Body of pancreas (tissue), 4 donors: Measurements from ENCODE around the gene TTC24. TPM values are rescaled to one million over a fixed set of nuclear protein-coding genes. Genes with fewer than 3 reads are reported as not detected.

Experiments
- ATAC-seq: fragments of 150-250 bp; one replicate; pipeline ENCODE4 v1.9.1; 2016
- DNase-seq, 4 donors: peaks; one replicate each; pipeline ENCODE4 v3.0.0-alpha.2; 2019
- H3K27ac ChIP-seq, 4 donors: fragments of 200-600 bp; sonication (generic); 1 replicate in 3 of 4; 2 replicates in 1 of 4; pipeline versions ENCODE4 v1.5.1 to v1.6.1; 2016 to 2019; ENCODE audit warnings: mild to moderate bottlenecking in 1 of 4, mixed read lengths in 1 of 4, moderate library complexity in 1 of 4
- H3K27me3 ChIP-seq, 2 donors: fragments of 200-600 bp; sonication (generic); one replicate each; pipeline ENCODE4 v1.6.0; 2016; ENCODE audit warnings: mild to moderate bottlenecking in 1 of 2
- H3K36me3 ChIP-seq, 2 donors: fragments of 200-600 bp; sonication (generic); replicated peaks in 1 of 2; 2 replicates each; pipeline ENCODE4 v1.5.1; 2016; ENCODE audit warnings: low read depth in 2 of 2; ENCODE audit not compliant: insufficient read depth in 1 of 2
- H3K4me1 ChIP-seq: fragments of 200-600 bp; sonication (generic); one replicate; pipeline ENCODE4 v1.6.0; 2016
- H3K4me3 ChIP-seq, 2 donors: fragments of 200-600 bp; sonication (generic); 1 replicate in 1 of 2; 2 replicates in 1 of 2; pipeline ENCODE4 v1.5.1; 2016 to 2019
- H3K9me3 ChIP-seq, 3 donors: fragments of 200-600 bp; sonication (generic); 1 replicate in 2 of 3; 2 replicates in 1 of 3; pipeline ENCODE4 v1.5.1; 2016
- POLR2A ChIP-seq, 3 donors: fragments of 450-650 bp; IDR thresholded peaks; one replicate each; pipeline ENCODE4 v1.6.1; 2016; ENCODE audit warnings: antibody characterized with exemption in 3 of 3, mild to moderate bottlenecking in 2 of 3
- WGBS, 2 donors: methylation state at CpG; one replicate each; pipeline ENCODE4 v1.1.5; 2017; 5-methylcytosine and 5-hydroxymethylcytosine counted together
- intact Hi-C: fragments of 100-400 bp; cut with DNase I; formaldehyde crosslinking; loops from one replicate; pipeline ENCODE4 v1.15.1; 2023
- total RNA-seq, 2 donors: library from RNA; depleted of rRNA; stranded (reverse); fragments of >200 nt; gene quantifications; one replicate each; pipeline ENCODE4 v1.1.0, GENCODE V29; 2016
- TF ChIP-seq, protein P1 (sequence below), 7 experiments: fragments of 450-650 bp in 4 of 7; fragments of 200-600 bp in 3 of 7; sonication (generic) in 3 of 7; IDR thresholded peaks; one replicate each; pipeline ENCODE4 v1.5.1; 2016 to 2019; ENCODE audit warnings: antibody characterized with exemption in 7 of 7

The TTC24 gene
- total RNA-seq, 2 donors from 2014 or later: not detected

DNA sequence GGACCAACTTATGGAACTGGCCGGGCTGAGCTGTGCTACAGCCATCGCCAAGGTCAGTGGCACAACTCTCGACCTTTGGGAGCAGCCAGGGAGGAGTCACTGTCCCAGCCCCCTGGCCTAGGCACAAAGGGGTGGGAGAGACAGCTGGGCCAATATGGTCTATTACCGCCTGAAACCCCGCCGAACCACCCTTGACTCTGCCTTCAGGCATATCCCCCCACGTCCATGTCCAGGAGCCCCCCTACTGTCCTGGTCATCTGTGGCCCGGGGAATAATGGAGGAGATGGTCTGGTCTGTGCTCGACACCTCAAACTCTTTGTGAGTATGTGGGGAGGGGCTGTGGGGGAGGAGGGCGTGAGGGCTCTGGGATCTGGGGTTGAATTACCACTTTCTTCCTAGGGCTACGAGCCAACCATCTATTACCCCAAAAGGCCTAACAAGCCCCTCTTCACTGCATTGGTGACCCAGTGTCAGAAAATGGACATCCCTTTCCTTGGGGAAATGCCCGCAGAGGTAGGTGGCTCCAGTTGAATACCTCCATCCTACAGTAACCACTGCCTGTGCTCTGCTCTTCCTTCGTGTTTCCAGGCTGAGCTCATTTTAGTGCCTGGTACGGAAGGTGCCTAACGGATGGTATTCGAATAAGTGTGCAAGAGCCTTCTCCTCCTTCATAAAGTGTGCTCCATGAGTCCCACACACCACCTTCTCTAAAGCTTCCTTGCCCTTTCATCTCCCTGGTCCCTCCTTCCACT lies 12.8 kb downstream of the TTC24 start:
- Histone ChIP-seq H3K4me3 (peak overlapping the region; percentile 34 to 82), H3K9me3 (no peaks in the 10 kb centered on the region), H3K36me3 (peaks cover 0 to 3% of the 10 kb centered on the region in 2 donors), H3K27me3 (no peaks in the 10 kb centered on the region), H3K27ac (peak overlapping the region; percentile 76 to 86 (median 80)), H3K4me1 (peaks cover 16% of the 10 kb centered on the region)
- ATAC-seq (no peak), DNase-seq (no peak)
- intact Hi-C loops: no loop called here
- WGBS, 2 donors: 47 to 69% methylated on average over 12 to 16 of the region's 16 CpGs
- TF ChIP-seq POLR2A (IDR thresholded peaks at IDR 0.05): no peak
- TF ChIP-seq, protein P1, sequence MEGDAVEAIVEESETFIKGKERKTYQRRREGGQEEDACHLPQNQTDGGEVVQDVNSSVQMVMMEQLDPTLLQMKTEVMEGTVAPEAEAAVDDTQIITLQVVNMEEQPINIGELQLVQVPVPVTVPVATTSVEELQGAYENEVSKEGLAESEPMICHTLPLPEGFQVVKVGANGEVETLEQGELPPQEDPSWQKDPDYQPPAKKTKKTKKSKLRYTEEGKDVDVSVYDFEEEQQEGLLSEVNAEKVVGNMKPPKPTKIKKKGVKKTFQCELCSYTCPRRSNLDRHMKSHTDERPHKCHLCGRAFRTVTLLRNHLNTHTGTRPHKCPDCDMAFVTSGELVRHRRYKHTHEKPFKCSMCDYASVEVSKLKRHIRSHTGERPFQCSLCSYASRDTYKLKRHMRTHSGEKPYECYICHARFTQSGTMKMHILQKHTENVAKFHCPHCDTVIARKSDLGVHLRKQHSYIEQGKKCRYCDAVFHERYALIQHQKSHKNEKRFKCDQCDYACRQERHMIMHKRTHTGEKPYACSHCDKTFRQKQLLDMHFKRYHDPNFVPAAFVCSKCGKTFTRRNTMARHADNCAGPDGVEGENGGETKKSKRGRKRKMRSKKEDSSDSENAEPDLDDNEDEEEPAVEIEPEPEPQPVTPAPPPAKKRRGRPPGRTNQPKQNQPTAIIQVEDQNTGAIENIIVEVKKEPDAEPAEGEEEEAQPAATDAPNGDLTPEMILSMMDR (IDR thresholded peaks at IDR 0.05): no peak

DNA sequence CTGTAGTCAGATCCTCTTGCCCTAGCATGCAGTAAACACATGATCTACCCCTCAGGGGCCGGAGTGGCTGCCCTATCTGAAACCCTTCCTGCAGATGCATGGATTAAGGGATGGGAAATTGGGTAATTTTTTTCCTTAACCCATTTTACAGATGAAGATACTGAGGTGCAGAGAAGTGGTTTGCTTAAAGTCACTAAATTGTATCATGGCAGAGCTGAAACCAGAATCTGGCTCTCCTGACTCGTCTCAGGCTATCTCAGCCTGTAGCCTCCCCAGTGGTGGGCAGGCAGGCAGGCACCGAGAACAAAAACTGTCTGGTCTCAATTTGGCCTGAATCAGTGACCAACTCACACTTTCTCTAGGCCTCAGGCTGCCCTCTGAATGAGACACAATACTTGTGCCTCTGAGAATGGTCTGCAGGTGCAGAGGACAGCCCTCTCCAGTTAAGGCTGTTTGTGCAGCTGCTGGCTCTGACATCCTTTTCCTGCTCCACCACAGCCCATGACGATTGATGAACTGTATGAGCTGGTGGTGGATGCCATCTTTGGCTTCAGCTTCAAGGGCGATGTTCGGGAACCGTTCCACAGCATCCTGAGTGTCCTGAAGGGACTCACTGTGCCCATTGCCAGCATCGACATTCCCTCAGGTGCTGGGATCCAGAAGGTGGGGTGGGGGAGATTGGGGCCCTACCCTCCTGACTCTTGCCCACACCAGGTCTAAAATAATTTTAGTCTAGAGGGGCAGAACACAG lies 13.6 kb downstream of the TTC24 start:
- DNase-seq: no peak
- 75% methylated on average over 8 of the region's 8 CpGs for WGBS, 2 donors
- ATAC-seq: no peak
- intact Hi-C loops: no loop called here
- Histone ChIP-seq H3K36me3 (peaks cover 0 to 9% of the 10 kb centered on the region in 2 donors), H3K4me3 (no peak overlapping the region), H3K4me1 (peaks cover 16% of the 10 kb centered on the region), H3K27ac (no peak overlapping the region), H3K9me3 (no peaks in the 10 kb centered on the region), H3K27me3 (no peaks in the 10 kb centered on the region)
- no peak for TF ChIP-seq POLR2A (IDR thresholded peaks at IDR 0.05)
- TF ChIP-seq, protein P1 (IDR thresholded peaks at IDR 0.05): no peak

DNA sequence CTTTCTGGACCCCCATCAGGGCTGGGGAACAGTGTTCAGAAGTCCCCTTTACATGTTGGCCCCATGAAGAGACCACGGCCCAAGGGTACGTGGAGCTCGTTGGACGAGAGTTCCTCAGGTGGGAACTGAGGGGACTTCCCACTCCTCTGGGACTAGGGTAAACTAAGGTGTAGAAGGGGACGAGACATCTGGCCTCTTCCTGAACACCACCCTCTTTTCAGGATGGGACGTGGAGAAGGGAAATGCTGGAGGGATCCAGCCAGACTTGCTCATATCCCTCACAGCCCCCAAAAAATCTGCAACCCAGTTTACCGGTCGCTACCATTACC lies 14.1 kb downstream of the TTC24 start:
- intact Hi-C loops: no loop called here
- H3K36me3 ChIP-seq: peaks cover 0 to 9% of the 10 kb centered on the region in 2 donors
- WGBS, 2 donors: 78 to 87% methylated on average over 8 of the region's 8 CpGs

DNA sequence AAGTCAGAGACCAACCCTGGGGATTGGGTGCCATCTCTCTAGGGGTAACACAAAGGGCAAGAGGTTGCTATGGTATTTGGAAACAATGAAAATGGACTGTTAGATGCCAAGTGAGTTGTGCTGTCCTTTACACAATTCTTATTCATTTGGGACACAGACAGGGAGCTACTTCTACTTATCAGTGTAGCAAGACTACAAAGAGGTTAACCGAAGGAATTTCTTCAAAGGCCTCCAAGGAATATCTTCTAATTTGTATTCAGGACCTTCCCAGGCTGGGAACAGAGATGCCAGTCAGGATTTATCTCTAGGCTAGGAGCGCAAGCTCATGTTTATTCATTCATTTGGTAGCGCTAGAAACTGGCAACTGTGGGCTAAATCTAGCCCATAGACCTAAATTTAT lies 14.7 kb downstream of the TTC24 start:
- 70 to 83% methylated on average over 3 of the region's 3 CpGs for WGBS, 2 donors
- no peaks in the 10 kb centered on the region for H3K27me3 ChIP-seq
- no peak for ATAC-seq

More for the DNA sequence above, 14.1 kb downstream of the TTC24 start:
- ATAC-seq (no peak), DNase-seq (no peak)
- Histone ChIP-seq H3K4me1 (peaks cover 16% of the 10 kb centered on the region), H3K27ac (no peak overlapping the region), H3K27me3 (no peaks in the 10 kb centered on the region), H3K4me3 (no peak overlapping the region), H3K9me3 (no peaks in the 10 kb centered on the region)
- TF ChIP-seq, protein P1 (IDR thresholded peaks at IDR 0.05): no peak
- TF ChIP-seq POLR2A (IDR thresholded peaks at IDR 0.05): no peak

More for the DNA sequence above, 14.7 kb downstream of the TTC24 start:
- H3K4me3 ChIP-seq: no peak overlapping the region
- H3K36me3 ChIP-seq: peaks cover 0 to 9% of the 10 kb centered on the region in 2 donors
- intact Hi-C loops: no loop called here
- DNase-seq: no peak
- H3K4me1 ChIP-seq: peaks cover 16% of the 10 kb centered on the region
- TF ChIP-seq, protein P1 (IDR thresholded peaks at IDR 0.05): no peak
- no peak for TF ChIP-seq POLR2A (IDR thresholded peaks at IDR 0.05)
- no peak overlapping the region for H3K27ac ChIP-seq
- H3K9me3 ChIP-seq: no peaks in the 10 kb centered on the region
